ENCODE results near the gene HOXC10.

GRCh38 chr12:53975479-53976152 is 9.3 kb upstream of the HOXC10 start:
- TF ChIP-seq POLR2A (IDR thresholded peaks at IDR 0.05; ENCODE audit: low read depth, low read length) (no peak), POLR2AphosphoS5 (IDR thresholded peaks at IDR 0.05; ENCODE audit: low read depth, low read length) (no peak), TAF1 (IDR thresholded peaks at IDR 0.05; ENCODE audit: low read depth, low read length) (no peak)

Measured in GM12891 (cell line).